Sigmoid colon (tissue), 7 donors: ENCODE data around the gene OAS1. TPM values are rescaled to one million over a fixed set of nuclear protein-coding genes. Genes with fewer than 3 reads are reported as not detected.

ENCODE experiments used
- DNase-seq: peaks from one replicate; pipeline ENCODE4 v3.0.0-alpha.2; 2019
- H3K27ac ChIP-seq, 4 donors: fragments of 200-600 bp; sonication (generic); one replicate each; pipeline ENCODE4 v1.5.1; 2016 to 2019; ENCODE audit warnings: mild to moderate bottlenecking in 1 of 4
- H3K27me3 ChIP-seq, 3 donors: fragments of 200-600 bp; sonication (generic); one replicate each; pipeline ENCODE4 v1.5.1; 2019; ENCODE audit warnings: mild to moderate bottlenecking in 1 of 3
- H3K36me3 ChIP-seq, 4 donors: fragments of 200-600 bp; sonication (generic); one replicate each; pipeline ENCODE4 v1.5.1; 2016 to 2019
- H3K4me1 ChIP-seq, 4 donors: fragments of 200-600 bp; sonication (generic); one replicate each; pipeline ENCODE4 v1.5.1; 2017 to 2019
- H3K4me3 ChIP-seq, 4 donors: fragments of 200-600 bp; sonication (generic); one replicate each; pipeline ENCODE4 v1.5.1; 2017 to 2019; ENCODE audit warnings: mild to moderate bottlenecking in 2 of 4, moderate library complexity in 1 of 4
- H3K9me3 ChIP-seq, 4 donors: fragments of 200-600 bp in 3 of 4; sonication (generic) in 3 of 4; one replicate each; pipeline versions ENCODE4 v1.5.1 to v1.6.1; 2013 to 2019
- CTCF ChIP-seq, 4 experiments: fragments of 450-650 bp in 3 of 4; fragments of 200-600 bp in 1 of 4; IDR thresholded peaks; one replicate each; pipeline ENCODE4 v1.5.1; 2016 to 2019; ENCODE audit warnings: antibody characterized with exemption in 4 of 4, mild to moderate bottlenecking in 3 of 4, moderate library complexity in 2 of 4
- EP300 ChIP-seq, 4 donors: sonication (generic); formaldehyde crosslinking; IDR thresholded peaks; one replicate each; pipeline ENCODE4 v1.6.1; 2017; ENCODE audit warnings: antibody characterized with exemption in 4 of 4
- POLR2A ChIP-seq, 2 donors: fragments of 450-650 bp; IDR thresholded peaks; one replicate each; pipeline ENCODE4 v1.6.1; 2016; ENCODE audit warnings: antibody characterized with exemption in 2 of 2, mild to moderate bottlenecking in 2 of 2, moderate library complexity in 2 of 2
- POLR2AphosphoS5 ChIP-seq, 4 donors: sonication (generic); formaldehyde crosslinking; IDR thresholded peaks; one replicate each; pipeline ENCODE4 v1.6.1; 2017; ENCODE audit warnings: antibody characterized with exemption in 4 of 4
- WGBS, 2 donors: extraction: QIAGEN DNeasy Blood & Tissue Kit; methylation state at CpG; one replicate each; pipeline ENCODE4 v1.1.7; 2013; 5-methylcytosine and 5-hydroxymethylcytosine counted together
- intact Hi-C: fragments of 100-400 bp; cut with DNase I; formaldehyde crosslinking; loops from one replicate; pipeline ENCODE4 v1.15.1; 2023
- polyA plus RNA-seq, 3 donors: library from polyadenylated mRNA; stranded (reverse); fragments of 200-250 nt; gene quantifications; one replicate each; pipeline ENCODE4 v1.2.3, GENCODE V29; 2013
- total RNA-seq, 4 donors: library from RNA; depleted of rRNA; stranded (reverse); fragments of >200 nt; gene quantifications; one replicate each; pipeline ENCODE4 v1.1.0, GENCODE V29; 2016
- donor health status: healthy with polysubstance abuse.
- donor health status: Bipolar disorder and iron deficiency.
- donor health status: healthy.

Gene OAS1
- total and polyA plus RNA-seq, 7 donors, result 8.9 to 259 (median 18.5) TPM

DNA sequence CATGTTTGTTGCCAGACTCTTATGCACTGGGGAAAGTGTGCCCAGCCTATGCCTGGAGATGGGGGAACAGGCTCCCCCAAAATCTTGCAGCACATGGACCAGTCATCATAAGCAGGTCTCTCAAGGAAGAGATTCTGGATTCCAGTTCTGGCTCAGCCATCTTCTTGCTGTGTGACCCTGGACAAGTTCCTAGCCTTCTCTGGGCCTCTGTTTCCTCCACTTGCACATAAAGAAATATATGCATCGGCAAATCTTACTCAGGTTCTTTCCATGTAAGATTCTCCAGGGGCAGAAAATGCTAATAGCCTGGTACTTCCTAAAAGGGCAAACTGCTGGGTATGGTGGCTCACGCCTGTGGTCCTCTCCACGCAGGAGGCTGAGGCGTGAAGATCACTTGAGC is 38.8 kb downstream of the OAS1 start:
- intact Hi-C loops, result no loop called here
- Histone ChIP-seq H3K4me3 (no peak overlapping the region), H3K9me3 (no peaks in the 10 kb centered on the region), H3K27me3 (no peaks in the 10 kb centered on the region), H3K4me1 (no peaks in the 10 kb centered on the region), H3K27ac (no peak overlapping the region), H3K36me3 (peaks cover 0 to 15% (median 0%) of the 10 kb centered on the region in 4 donors)
- no peak for DNase-seq
- no peak for TF ChIP-seq CTCF (IDR thresholded peaks at IDR 0.05)
- TF ChIP-seq POLR2AphosphoS5 (IDR thresholded peaks at IDR 0.05), result no peak
- no peak for TF ChIP-seq EP300 (IDR thresholded peaks at IDR 0.05)
- TF ChIP-seq POLR2A (IDR thresholded peaks at IDR 0.05), result no peak
- 96 to 98% methylated on average over 4 of the region's 4 CpGs for WGBS, 2 donors

GRCh38 chr12:112946236-112947000 is 39.7 kb downstream of the OAS1 start:
- H3K36me3 ChIP-seq, result peaks cover 0 to 24% (median 0%) of the 10 kb centered on the region in 4 donors

DNA sequence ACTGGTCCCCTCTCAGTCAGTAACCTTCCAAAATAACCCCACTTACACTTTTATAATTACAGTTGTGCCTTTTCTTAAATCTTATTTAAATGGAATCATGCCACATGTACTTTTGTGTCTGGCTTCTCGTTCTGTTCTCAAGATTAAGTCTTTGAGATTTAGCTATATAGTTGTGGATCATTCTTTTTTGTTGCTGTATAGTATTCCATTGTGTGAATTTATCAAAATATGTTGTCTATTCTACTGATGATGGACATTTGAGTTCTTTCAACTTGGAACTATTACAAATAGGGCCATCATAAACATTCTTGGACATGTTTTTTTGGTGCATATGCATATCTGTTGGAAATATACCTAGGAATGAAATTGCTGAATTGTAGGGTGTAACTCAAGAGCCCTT is 40.6 kb downstream of the OAS1 start:
- Histone ChIP-seq H3K27me3 (no peaks in the 10 kb centered on the region), H3K27ac (no peak overlapping the region), H3K9me3 (no peaks in the 10 kb centered on the region), H3K36me3 (peaks cover 0 to 24% (median 0%) of the 10 kb centered on the region in 4 donors), H3K4me3 (no peak overlapping the region), H3K4me1 (no peaks in the 10 kb centered on the region)
- 0 to 54% methylated on average over 1 of the region's 1 CpG for WGBS, 2 donors
- no peak for TF ChIP-seq CTCF (IDR thresholded peaks at IDR 0.05)
- no peak for TF ChIP-seq POLR2AphosphoS5 (IDR thresholded peaks at IDR 0.05)
- TF ChIP-seq EP300 (IDR thresholded peaks at IDR 0.05), result no peak
- no peak for TF ChIP-seq POLR2A (IDR thresholded peaks at IDR 0.05)
- DNase-seq, result no peak
- intact Hi-C loops, result no loop called here

More at GRCh38 chr12:112946236-112947000, 39.7 kb downstream of the OAS1 start:
- intact Hi-C loops, result no loop called here
- Histone ChIP-seq H3K4me1 (no peaks in the 10 kb centered on the region), H3K9me3 (no peaks in the 10 kb centered on the region), H3K27ac (no peak overlapping the region), H3K4me3 (no peak overlapping the region), H3K27me3 (no peaks in the 10 kb centered on the region)
- TF ChIP-seq POLR2AphosphoS5 (IDR thresholded peaks at IDR 0.05), result no peak
- TF ChIP-seq EP300 (IDR thresholded peaks at IDR 0.05), result no peak
- TF ChIP-seq CTCF (IDR thresholded peaks at IDR 0.05), result no peak
- TF ChIP-seq POLR2A (IDR thresholded peaks at IDR 0.05), result no peak
- no peak for DNase-seq
- WGBS, 2 donors, result 94% methylated on average over 14 of the region's 14 CpGs

- no peak for TF ChIP-seq CTCF (IDR thresholded peaks at IDR 0.05)
- TF ChIP-seq POLR2A (IDR thresholded peaks at IDR 0.05), result no peak
- TF ChIP-seq POLR2AphosphoS5 (IDR thresholded peaks at IDR 0.05), result no peak
- no peak for TF ChIP-seq EP300 (IDR thresholded peaks at IDR 0.05)
- H3K4me3 ChIP-seq, result no peak overlapping the region
- DNase-seq, result no peak
- H3K36me3 ChIP-seq, result peaks cover 0 to 24% (median 0%) of the 10 kb centered on the region in 4 donors
- intact Hi-C loops, result no loop called here
- H3K4me1 ChIP-seq, result no peaks in the 10 kb centered on the region
- no peaks in the 10 kb centered on the region for H3K27me3 ChIP-seq
- no peaks in the 10 kb centered on the region for H3K9me3 ChIP-seq
- WGBS, 2 donors, result 95 to 97% methylated on average over 5 of the region's 5 CpGs
- no peak overlapping the region for H3K27ac ChIP-seq
Measured at GRCh38 chr12:112947761-112948160, 41.0 kb downstream of the OAS1 start.
